K562 (cell line): Measurements from ENCODE around the gene BAG2. TPM values are rescaled to one million over a fixed set of nuclear protein-coding genes. Genes with fewer than 3 reads are reported as not detected.

ENCODE experiments used
- ARID1B ChIP-seq: fragments of 450-650 bp; IDR thresholded peaks from 2 replicates; pipeline ENCODE4 v1.6.1; 2016; ENCODE audit warnings: antibody characterized with exemption, mild to moderate bottlenecking, inconsistent platforms
- DPF2 ChIP-seq: fragments of 450-650 bp; IDR thresholded peaks from 2 replicates; pipeline ENCODE4 v1.6.1; 2016
- FOSL1 ChIP-seq: fragments of 200-800 bp; sonication (Bioruptor generic); conservative IDR thresholded peaks from 2 replicates; pipeline ENCODE4 v1.6.1; 2016; ENCODE audit warnings: missing genetic modification characterization, missing compliant biosample characterization
- FOXJ2 ChIP-seq: fragments of 200-800 bp; sonication (Bioruptor generic); IDR thresholded peaks from 2 replicates; pipeline ENCODE4 v1.6.1; 2016; ENCODE audit warnings: missing genetic modification characterization, missing compliant biosample characterization
- GATAD2B ChIP-seq: fragments of 450-650 bp; IDR thresholded peaks from 2 replicates; pipeline ENCODE4 v1.6.1; 2017; ENCODE audit warnings: mild to moderate bottlenecking, borderline replicate concordance
- HCFC1 ChIP-seq: IDR thresholded peaks from 2 replicates; pipeline ENCODE4 v1.6.1; 2012; ENCODE audit warnings: low read depth, low read length, improper control_type of control experiment
- JUND ChIP-seq, 2 experiments: IDR thresholded peaks; 2 replicates in 1 of 2; 3 replicates in 1 of 2; pipeline ENCODE4 v1.6.1; 2011; ENCODE audit warnings: borderline replicate concordance in 2 of 2, low read depth in 2 of 2, low read length in 2 of 2, improper control_type of control experiment in 1 of 2, missing biosample characterization in 1 of 2, missing genetic modification characterization in 1 of 2, missing genetic modification reagents in 1 of 2
- LEF1 ChIP-seq: fragments of 450-650 bp; IDR thresholded peaks from 2 replicates; pipeline ENCODE4 v1.6.1; 2016; ENCODE audit warnings: mild to moderate bottlenecking
- MEIS2 ChIP-seq: fragments of 450-650 bp; IDR thresholded peaks from 2 replicates; pipeline ENCODE4 v1.6.1; 2014; ENCODE audit warnings: mild to moderate bottlenecking; ENCODE audit not compliant: partially characterized antibody
- POLR2A ChIP-seq: fragments of 450-650 bp; conservative IDR thresholded peaks from 2 replicates; pipeline ENCODE4 v1.6.1; 2016
- POLR3G ChIP-seq: IDR thresholded peaks from 2 replicates; pipeline ENCODE4 v1.6.1; 2011; ENCODE audit not compliant: insufficient read length, insufficient replicate concordance; ENCODE audit errors: extremely low read depth
- RCOR1 ChIP-seq, 2 experiments: IDR thresholded peaks; 2 replicates each; pipeline ENCODE4 v1.6.1; 2012; ENCODE audit warnings: low read depth in 2 of 2, low read length in 2 of 2, borderline replicate concordance in 1 of 2, improper control_type of control experiment in 1 of 2
- RFX7 ChIP-seq: fragments of 250-450 bp; sonication (Bioruptor Pico); IDR thresholded peaks from 2 replicates; pipeline ENCODE4 v1.5.1; 2021; ENCODE audit warnings: mild to moderate bottlenecking
- SRSF9 ChIP-seq: fragments of 200-400 bp; formaldehyde crosslinking; IDR thresholded peaks from 2 replicates; pipeline ENCODE4 v1.6.1; 2017; ENCODE audit warnings: low read depth, low read length, borderline replicate concordance
- ZEB2 ChIP-seq: fragments of 450-650 bp; IDR thresholded peaks from 2 replicates; pipeline ENCODE4 v1.6.1; 2016
- ZNF12 ChIP-seq: sonication (generic); formaldehyde crosslinking; IDR thresholded peaks from 2 replicates; pipeline ENCODE4 v1.4.0; 2020; ENCODE audit warnings: mild to moderate bottlenecking, missing genetic modification reagents
- ZNF239 ChIP-seq: fragments of 250-450 bp; sonication (Bioruptor Pico); IDR thresholded peaks from 2 replicates; pipeline ENCODE4 v1.4.0; 2020; ENCODE audit warnings: mild to moderate bottlenecking
- ZNF668 ChIP-seq: fragments of 250-450 bp; sonication (Bioruptor Pico); IDR thresholded peaks from 2 replicates; pipeline ENCODE4 v1.8.0; 2022; ENCODE audit warnings: mild to moderate bottlenecking, inconsistent platforms
- ZNF76 ChIP-seq: fragments of 250-450 bp; sonication (Bioruptor Pico); IDR thresholded peaks from 2 replicates; pipeline ENCODE4 v1.4.0; 2020; ENCODE audit warnings: mild to moderate bottlenecking, moderate library complexity, borderline replicate concordance
- ZNF778 ChIP-seq: fragments of 450-650 bp; formaldehyde crosslinking; IDR thresholded peaks from 2 replicates; pipeline ENCODE4 v1.4.0; 2020; ENCODE audit warnings: mild to moderate bottlenecking, moderate library complexity
- ZNF79 ChIP-seq: fragments of 250-450 bp; sonication (Bioruptor Pico); IDR thresholded peaks from 2 replicates; pipeline ENCODE4 v1.4.0; 2020; ENCODE audit warnings: low read depth, mild to moderate bottlenecking, moderate library complexity
- polyA plus RNA-seq, 8 experiments: library from polyadenylated mRNA; depleted of rRNA in 4 of 8; stranded (reverse) in 5 of 8; unstranded in 3 of 8; fragments of >200 nt; fragmentation: Nextera tagmentation in 2 of 8; fragmentation: Illumina TruSeq in 1 of 8; extraction: Ambion mirVana in 2 of 8; extraction: Trizol in 1 of 8; gene quantifications; 2 replicates each; pipeline versions ENCODE4 v1.2.1 to v1.2.3, GENCODE V29; 2011 to 2014; ENCODE audit warnings: inconsistent platforms in 1 of 8, missing spikeins in 1 of 8
- total RNA-seq, 7 experiments: library from RNA; depleted of rRNA in 6 of 7; stranded (reverse); fragments of >200 nt in 6 of 7; fragmentation: Illumina TruSeq in 2 of 7; extraction: Trizol in 2 of 7; gene quantifications; 2 replicates each; pipeline versions ENCODE4 v1.2.1 to v1.2.3, GENCODE V29; 2011 to 2021; ENCODE audit warnings: low replicate concordance in 1 of 7
- TF ChIP-seq, protein P1 (sequence below): fragments of 250-450 bp; sonication (Bioruptor Pico); IDR thresholded peaks from 2 replicates; pipeline ENCODE4 v1.4.0; 2020; ENCODE audit warnings: mild to moderate bottlenecking
- TF ChIP-seq, protein P2 (sequence below): IDR thresholded peaks from 2 replicates; pipeline ENCODE4 v1.6.1; 2012; ENCODE audit warnings: low read depth, low read length, improper control_type of control experiment, borderline replicate concordance
- TF ChIP-seq, protein P3 (sequence below): sonication (generic); formaldehyde crosslinking; IDR thresholded peaks from 2 replicates; pipeline ENCODE4 v1.8.0; 2022; ENCODE audit warnings: mild to moderate bottlenecking, missing genetic modification reagents
- TF ChIP-seq, protein P4 (sequence below): IDR thresholded peaks from 3 replicates; pipeline ENCODE4 v1.6.1; 2011; ENCODE audit warnings: borderline replicate concordance, mild to moderate bottlenecking; ENCODE audit not compliant: insufficient read length, insufficient read depth

Gene BAG2
- total and polyA plus RNA-seq, 9 of the 15 experiments (the other 6 are each of a cell fraction or from before 2014, with no cell fraction given) = 12.8 to 20.7 (median 17.6) TPM

DNA sequence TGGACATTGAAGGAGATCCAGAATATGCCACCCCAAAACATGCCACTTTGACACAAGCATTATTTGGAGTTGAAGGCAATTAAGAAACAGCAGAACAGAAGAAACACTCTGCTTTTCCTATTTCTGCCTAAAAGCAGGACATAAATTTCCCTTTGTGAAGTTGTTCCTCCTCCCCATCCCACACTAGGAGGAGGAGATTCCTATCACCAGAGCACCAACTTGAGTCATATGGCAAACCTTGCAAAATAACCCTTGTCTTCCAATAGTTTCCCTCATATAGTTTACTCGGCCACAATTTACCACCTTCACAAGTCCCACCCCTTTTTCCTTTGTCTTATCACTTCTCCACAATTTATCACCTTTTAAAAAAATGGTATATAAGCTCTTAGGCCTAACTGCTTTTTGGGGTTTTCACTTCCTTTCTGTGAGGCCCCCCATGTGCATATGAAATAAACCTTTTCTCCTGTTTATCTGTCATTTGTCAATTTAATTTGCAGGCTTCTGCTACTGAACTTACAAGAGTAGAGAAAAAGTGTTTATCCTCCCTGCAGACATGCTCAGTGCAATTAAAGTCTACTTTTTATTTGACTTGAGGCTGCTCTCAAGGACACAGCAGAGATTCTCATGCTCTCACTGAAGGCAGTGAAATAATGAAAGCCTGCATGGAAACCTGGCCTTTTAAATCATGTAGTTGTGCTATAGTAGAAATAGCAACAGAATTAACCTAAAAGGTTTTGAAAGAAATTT, 52.8 kb downstream of the BAG2 start (continued):
- TF ChIP-seq, protein P1, sequence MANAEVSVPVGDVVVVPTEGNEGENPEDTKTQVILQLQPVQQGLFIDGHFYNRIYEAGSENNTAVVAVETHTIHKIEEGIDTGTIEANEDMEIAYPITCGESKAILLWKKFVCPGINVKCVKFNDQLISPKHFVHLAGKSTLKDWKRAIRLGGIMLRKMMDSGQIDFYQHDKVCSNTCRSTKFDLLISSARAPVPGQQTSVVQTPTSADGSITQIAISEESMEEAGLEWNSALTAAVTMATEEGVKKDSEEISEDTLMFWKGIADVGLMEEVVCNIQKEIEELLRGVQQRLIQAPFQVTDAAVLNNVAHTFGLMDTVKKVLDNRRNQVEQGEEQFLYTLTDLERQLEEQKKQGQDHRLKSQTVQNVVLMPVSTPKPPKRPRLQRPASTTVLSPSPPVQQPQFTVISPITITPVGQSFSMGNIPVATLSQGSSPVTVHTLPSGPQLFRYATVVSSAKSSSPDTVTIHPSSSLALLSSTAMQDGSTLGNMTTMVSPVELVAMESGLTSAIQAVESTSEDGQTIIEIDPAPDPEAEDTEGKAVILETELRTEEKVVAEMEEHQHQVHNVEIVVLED (CRISPR knock-in tag) = 0 out of 2 replicates have a peak, but pooled peaks have one; percentile 14
- TF ChIP-seq, protein P2, sequence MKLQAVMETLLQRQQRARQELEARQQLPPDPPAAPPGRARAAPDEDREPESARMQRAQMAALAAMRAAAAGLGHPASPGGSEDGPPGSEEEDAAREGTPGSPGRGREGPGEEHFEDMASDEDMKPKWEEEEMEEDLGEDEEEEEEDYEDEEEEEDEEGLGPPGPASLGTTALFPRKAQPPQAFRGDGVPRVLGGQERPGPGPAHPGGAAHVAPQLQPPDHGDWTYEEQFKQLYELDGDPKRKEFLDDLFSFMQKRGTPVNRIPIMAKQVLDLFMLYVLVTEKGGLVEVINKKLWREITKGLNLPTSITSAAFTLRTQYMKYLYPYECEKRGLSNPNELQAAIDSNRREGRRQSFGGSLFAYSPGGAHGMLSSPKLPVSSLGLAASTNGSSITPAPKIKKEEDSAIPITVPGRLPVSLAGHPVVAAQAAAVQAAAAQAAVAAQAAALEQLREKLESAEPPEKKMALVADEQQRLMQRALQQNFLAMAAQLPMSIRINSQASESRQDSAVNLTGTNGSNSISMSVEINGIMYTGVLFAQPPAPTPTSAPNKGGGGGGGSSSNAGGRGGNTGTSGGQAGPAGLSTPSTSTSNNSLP = no peak
- TF ChIP-seq GATAD2B (no peak), HCFC1 (no peak), JUND (IDR thresholded peaks at IDR 0.05; ENCODE audit: borderline replicate concordance, low read depth, low read length) (peak; percentile 41; the same call in 1 of the 2 replicates), JUND (tag; IDR thresholded peaks at IDR 0.05; ENCODE audit: borderline replicate concordance, low read depth, low read length) (peak; percentile 18; the same call in 1 of the 3 replicates), LEF1 (no peak), ZNF12 (CRISPR knock-in tag) (no peak), ZNF76 (CRISPR knock-in tag) (no peak), ZNF778 (no peak), SRSF9 (no peak), RFX7 (CRISPR knock-in tag) (no peak), POLR2A (no peak), ARID1B (peak; percentile 41), ZEB2 (no peak), FOSL1 (tag) (peak; percentile 69), ZNF668 (no peak), MEIS2 (peak; percentile 50), DPF2 (no peak), ZNF239 (CRISPR knock-in tag) (peak; percentile 80), POLR3G (no peak), ZNF79 (no peak), FOXJ2 (tag) (no peak), RCOR1 (IDR thresholded peaks at IDR 0.05; ENCODE audit: borderline replicate concordance in 1 of 2, low read depth in 2 of 2, low read length in 2 of 2) (peak in 1 of 2 experiments; percentile 53; a peak in 1 of 4 replicates)
- TF ChIP-seq, protein P3, sequence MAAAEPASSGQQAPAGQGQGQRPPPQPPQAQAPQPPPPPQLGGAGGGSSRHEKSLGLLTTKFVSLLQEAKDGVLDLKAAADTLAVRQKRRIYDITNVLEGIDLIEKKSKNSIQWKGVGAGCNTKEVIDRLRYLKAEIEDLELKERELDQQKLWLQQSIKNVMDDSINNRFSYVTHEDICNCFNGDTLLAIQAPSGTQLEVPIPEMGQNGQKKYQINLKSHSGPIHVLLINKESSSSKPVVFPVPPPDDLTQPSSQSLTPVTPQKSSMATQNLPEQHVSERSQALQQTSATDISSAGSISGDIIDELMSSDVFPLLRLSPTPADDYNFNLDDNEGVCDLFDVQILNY (CRISPR knock-in tag) = no peak
- TF ChIP-seq, protein P4, sequence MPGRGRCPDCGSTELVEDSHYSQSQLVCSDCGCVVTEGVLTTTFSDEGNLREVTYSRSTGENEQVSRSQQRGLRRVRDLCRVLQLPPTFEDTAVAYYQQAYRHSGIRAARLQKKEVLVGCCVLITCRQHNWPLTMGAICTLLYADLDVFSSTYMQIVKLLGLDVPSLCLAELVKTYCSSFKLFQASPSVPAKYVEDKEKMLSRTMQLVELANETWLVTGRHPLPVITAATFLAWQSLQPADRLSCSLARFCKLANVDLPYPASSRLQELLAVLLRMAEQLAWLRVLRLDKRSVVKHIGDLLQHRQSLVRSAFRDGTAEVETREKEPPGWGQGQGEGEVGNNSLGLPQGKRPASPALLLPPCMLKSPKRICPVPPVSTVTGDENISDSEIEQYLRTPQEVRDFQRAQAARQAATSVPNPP = no peak
